H1 (cell line): ENCODE data around the gene ARHGAP27. TPM values are rescaled to one million over a fixed set of nuclear protein-coding genes. Genes with fewer than 3 reads are reported as not detected.

Experiments
- CTCF ChIA-PET: fragments of 300-600 bp; sonication (Branson Sonifier 250); formaldehyde crosslinking; loops from one replicate; lab custom pipeline; 2021; ENCODE audit not compliant: partially characterized antibody; lab: Charles Lee
- POLR2A ChIA-PET: fragments of 300-600 bp; sonication (Branson Sonifier 250); formaldehyde crosslinking; loops from one replicate; lab custom pipeline; 2021; ENCODE audit warnings: inconsistent platforms; ENCODE audit not compliant: partially characterized antibody; lab: Charles Lee
- DNase-seq, 2 experiments: peaks; one replicate each; pipeline versions ENCODE4 v3.0.0 to v3.0.0-alpha.2; 2010 to 2022; ENCODE audit warnings: low spot score in 2 of 2, low read depth in 1 of 2, mixed read lengths in 1 of 2
- FAIRE-seq: peaks from 2 replicates; lab custom pipeline; 2011; peaks lifted over from hg19 to GRCh38; lab: Jason Lieb, UNC
- H2AFZ ChIP-seq: 2 replicates; pipeline ENCODE4 v1.8.1; 2012; ENCODE audit warnings: low read length, inconsistent platforms
- H2AK5ac ChIP-seq: 2 replicates; pipeline ENCODE4 v1.6.1; 2013; ENCODE audit warnings: low read depth, low read length
- H2BK120ac ChIP-seq: replicated peaks from 2 replicates; pipeline ENCODE3; 2013; ENCODE audit warnings: low read depth, low read length, inconsistent platforms
- H2BK12ac ChIP-seq: 2 replicates; pipeline ENCODE4 v1.6.1; 2013; ENCODE audit warnings: low read depth, low read length
- H2BK15ac ChIP-seq: 2 replicates; pipeline ENCODE4 v1.6.1; 2013; ENCODE audit warnings: low read length
- H2BK20ac ChIP-seq: 2 replicates; pipeline ENCODE4 v1.6.1; 2013; ENCODE audit warnings: low read length
- H2BK5ac ChIP-seq: 2 replicates; pipeline ENCODE4 v1.6.1; 2013; ENCODE audit warnings: low read depth, low read length
- H3K14ac ChIP-seq: 2 replicates; pipeline ENCODE4 v1.6.1; 2013; ENCODE audit warnings: inconsistent platforms; ENCODE audit not compliant: insufficient read length
- H3K18ac ChIP-seq: 2 replicates; pipeline ENCODE4 v1.6.1; 2013; ENCODE audit warnings: low read length; ENCODE audit errors: extremely low read depth
- H3K23ac ChIP-seq: 2 replicates; pipeline ENCODE4 v1.6.1; 2013; ENCODE audit warnings: inconsistent platforms; ENCODE audit not compliant: insufficient read length
- H3K23me2 ChIP-seq: 2 replicates; pipeline ENCODE4 v1.6.1; 2013; ENCODE audit warnings: low read depth, low read length
- H3K27ac ChIP-seq: 2 replicates; pipeline ENCODE4 v1.6.1; 2011; ENCODE audit warnings: low read depth, low read length, inconsistent platforms
- H3K27me3 ChIP-seq, 4 experiments: replicated peaks in 1 of 4; 1 replicate in 1 of 4; 2 replicates in 3 of 4; pipeline versions ENCODE4 v1.6.1 to v1.8.1; 2011 to 2013; ENCODE audit warnings: low read length in 3 of 4, mild to moderate bottlenecking in 3 of 4, inconsistent platforms in 2 of 4, mixed read lengths in 2 of 4, moderate library complexity in 1 of 4; ENCODE audit not compliant: control insufficient read depth in 3 of 4, insufficient read depth in 3 of 4; ENCODE audit errors: extremely low read depth in 1 of 4
- H3K36me3 ChIP-seq, 4 experiments: 2 replicates each; pipeline versions ENCODE4 v1.6.1 to v1.8.1; 2011 to 2013; ENCODE audit warnings: mild to moderate bottlenecking in 4 of 4, low read length in 3 of 4, moderate library complexity in 2 of 4, control low read depth in 1 of 4, inconsistent platforms in 1 of 4; ENCODE audit not compliant: insufficient read depth in 4 of 4, control insufficient read depth in 2 of 4
- H3K4ac ChIP-seq: replicated peaks from 2 replicates; pipeline ENCODE3; 2013; ENCODE audit warnings: low read length, low read depth, mixed read lengths, inconsistent platforms; ENCODE audit not compliant: insufficient read length
- H3K4me1 ChIP-seq, 4 experiments: replicated peaks in 1 of 4; 1 replicate in 1 of 4; 2 replicates in 3 of 4; pipeline versions ENCODE4 v1.6.1 to v1.8.1; 2011 to 2013; ENCODE audit warnings: low read length in 3 of 4, inconsistent platforms in 2 of 4, mixed read lengths in 1 of 4; ENCODE audit not compliant: insufficient read depth in 4 of 4, control insufficient read depth in 3 of 4
- H3K4me2 ChIP-seq, 2 experiments: 2 replicates each; pipeline versions ENCODE4 v1.6.1 to v1.8.1; 2011 to 2013; ENCODE audit warnings: low read depth in 2 of 2, low read length in 2 of 2, control low read depth in 1 of 2, inconsistent platforms in 1 of 2, mild to moderate bottlenecking in 1 of 2; ENCODE audit not compliant: insufficient read depth in 1 of 2
- H3K4me3 ChIP-seq, 4 experiments: fragments of 200-600, 300-600 bp in 1 of 4; sonication (generic), shearing (Covaris generic), sonication (Bioruptor Twin) in 1 of 4; 2 replicates each; pipeline versions ENCODE4 v1.5.1 to v1.8.1; 2011 to 2016; ENCODE audit warnings: low read length in 4 of 4, low read depth in 3 of 4, control low read depth in 2 of 4, inconsistent platforms in 2 of 4, mild to moderate bottlenecking in 2 of 4, mixed read lengths in 1 of 4, moderate library complexity in 1 of 4; ENCODE audit not compliant: insufficient read depth in 2 of 4; ENCODE audit errors: extremely low read depth in 1 of 4
- H3K56ac ChIP-seq: replicated peaks from 2 replicates; pipeline ENCODE3; 2013; ENCODE audit warnings: low read depth, mild to moderate bottlenecking, mixed read lengths, low read length, inconsistent platforms; ENCODE audit not compliant: insufficient read length
- H3K79me1 ChIP-seq: 2 replicates; pipeline ENCODE4 v1.6.1; 2013; ENCODE audit warnings: low read depth, low read length, control low read depth
- H3K79me2 ChIP-seq, 2 experiments: 2 replicates each; pipeline versions ENCODE4 v1.6.1 to v1.8.1; 2012 to 2013; ENCODE audit warnings: low read length in 2 of 2, mild to moderate bottlenecking in 2 of 2, inconsistent platforms in 1 of 2; ENCODE audit not compliant: insufficient read depth in 2 of 2, control insufficient read depth in 1 of 2
- H3K9ac ChIP-seq, 4 experiments: replicated peaks in 1 of 4; 1 replicate in 1 of 4; 2 replicates in 3 of 4; pipeline versions ENCODE4 v1.6.1 to v1.8.1; 2011 to 2013; ENCODE audit warnings: low read depth in 3 of 4, low read length in 3 of 4, control low read depth in 2 of 4, mild to moderate bottlenecking in 2 of 4, moderate library complexity in 2 of 4, inconsistent platforms in 1 of 4; ENCODE audit errors: extremely low read depth in 1 of 4
- H3K9me3 ChIP-seq, 2 experiments: 2 replicates each; pipeline versions ENCODE4 v1.6.1 to v1.8.1; 2012 to 2013; ENCODE audit warnings: mild to moderate bottlenecking in 2 of 2, moderate library complexity in 2 of 2, control low read depth in 1 of 2, inconsistent platforms in 1 of 2, low read depth in 1 of 2, low read length in 1 of 2, mixed read lengths in 1 of 2; ENCODE audit not compliant: insufficient read depth in 2 of 2
- H4K20me1 ChIP-seq, 2 experiments: replicated peaks in 1 of 2; 2 replicates each; pipeline versions ENCODE3 to v1.8.1; 2011 to 2013; ENCODE audit warnings: inconsistent platforms in 2 of 2, low read length in 2 of 2, mild to moderate bottlenecking in 1 of 2; ENCODE audit not compliant: insufficient read depth in 2 of 2, control insufficient read depth in 1 of 2
- H4K5ac ChIP-seq: 2 replicates; pipeline ENCODE4 v1.6.1; 2013; ENCODE audit warnings: low read length, low read depth, mixed read lengths, inconsistent platforms; ENCODE audit not compliant: insufficient read length
- H4K8ac ChIP-seq: 2 replicates; pipeline ENCODE4 v1.8.0; 2013; ENCODE audit warnings: mild to moderate bottlenecking, moderate library complexity, low read length, inconsistent platforms; ENCODE audit not compliant: insufficient read depth; ENCODE audit errors: extremely low read depth
- H4K91ac ChIP-seq: replicated peaks from 2 replicates; pipeline ENCODE3; 2013; ENCODE audit warnings: low read length, mixed read lengths, inconsistent platforms; ENCODE audit not compliant: insufficient read length
- ASH2L ChIP-seq: fragments of 200-600, 300-600 bp; sonication (generic); IDR thresholded peaks from one replicate; pipeline ENCODE4 v1.7.1; 2017; ENCODE audit warnings: low read length
- E2F6 ChIP-seq: IDR thresholded peaks from 2 replicates; pipeline ENCODE4 v1.6.1; 2012; ENCODE audit warnings: inconsistent platforms
- GTF2F1 ChIP-seq: IDR thresholded peaks from 2 replicates; pipeline ENCODE4 v1.6.1; 2012; ENCODE audit warnings: low read depth, low read length, improper control_type of control experiment, borderline replicate concordance
- HDAC6 ChIP-seq: IDR thresholded peaks from one replicate; pipeline ENCODE4 v1.7.1; 2012; ENCODE audit warnings: low read depth, mild to moderate bottlenecking, inconsistent platforms, low read length, moderate library complexity
- JUN ChIP-seq: IDR thresholded peaks from 2 replicates; pipeline ENCODE4 v1.6.1; 2011; ENCODE audit warnings: low read depth, mild to moderate bottlenecking, improper control_type of control experiment, low read length
- MAFK ChIP-seq: IDR thresholded peaks from 2 replicates; pipeline ENCODE4 v1.6.1; 2012; ENCODE audit warnings: low read depth, mild to moderate bottlenecking, improper control_type of control experiment, low read length
- NANOG ChIP-seq: IDR thresholded peaks from 2 replicates; pipeline ENCODE4 v1.6.1; 2011; ENCODE audit warnings: low read length, low read depth, mild to moderate bottlenecking, inconsistent platforms; ENCODE audit not compliant: insufficient read depth, poor library complexity, severe bottlenecking
- RNF2 ChIP-seq: fragments of 200-900, 300-1000 bp; sonication (generic); IDR thresholded peaks from 2 replicates; pipeline ENCODE4 v1.7.1; 2016; ENCODE audit warnings: borderline replicate concordance, low read depth, mild to moderate bottlenecking, antibody characterized with exemption, low read length; ENCODE audit not compliant: poor library complexity, severe bottlenecking; ENCODE audit errors: missing control alignments
- SIX5 ChIP-seq: IDR thresholded peaks from 2 replicates; pipeline ENCODE4 v1.6.1; 2011; ENCODE audit warnings: mild to moderate bottlenecking, low read depth, low read length
- SRF ChIP-seq: IDR thresholded peaks from 2 replicates; pipeline ENCODE4 v1.6.1; 2011; ENCODE audit warnings: mild to moderate bottlenecking, low read depth, low read length, moderate library complexity
- TAF1 ChIP-seq: IDR thresholded peaks from 2 replicates; pipeline ENCODE4 v1.6.1; 2011; ENCODE audit warnings: mild to moderate bottlenecking, low read depth, low read length
- TAF7 ChIP-seq: optimal IDR thresholded peaks from 2 replicates; pipeline ENCODE3; 2011; ENCODE audit warnings: low read depth, mild to moderate bottlenecking, inconsistent platforms, low read length, moderate library complexity, borderline replicate concordance
- TBP ChIP-seq: IDR thresholded peaks from 2 replicates; pipeline ENCODE4 v1.6.1; 2011; ENCODE audit warnings: low read depth, low read length, improper control_type of control experiment
- WGBS, 2 experiments: shearing (Covaris generic) in 1 of 2; methylation state at CpG; one replicate each; pipeline versions ENCODE4 v1.1.6 to v1.1.7; 2013 to 2015; ENCODE audit warnings: low lambda C conversion rate in 2 of 2, mixed read lengths in 2 of 2, inconsistent platforms in 1 of 2, low coverage in 1 of 2, missing lambda C conversion rate in 1 of 2; ENCODE audit not compliant: insufficient replicate concordance in 2 of 2, insufficient coverage in 1 of 2, insufficient read length in 1 of 2; ENCODE audit errors: extremely low coverage in 1 of 2, missing lambda C conversion rate in 1 of 2; 5-methylcytosine and 5-hydroxymethylcytosine counted together
- polyA plus RNA-seq, 7 experiments: library from polyadenylated mRNA; depleted of rRNA in 3 of 7; stranded (reverse) in 5 of 7; unstranded in 2 of 7; fragments of >200 nt in 5 of 7; fragments of 200-250 nt in 2 of 7; gene quantifications; 1 replicate in 5 of 7; 2 replicates in 1 of 7; 4 replicates in 1 of 7; pipeline versions ENCODE4 v1.2.1 to v1.2.3, GENCODE V29; 2011 to 2013; ENCODE audit warnings: missing spikeins in 2 of 7, mixed read lengths in 2 of 7
- total RNA-seq: library from RNA; stranded (reverse); fragmentation: NEBNext Ultra II Directional; extraction: Animal tissue kit (Norgen Biotek cat#: 25700); gene quantifications from 2 replicates; pipeline ENCODE4 v1.2.1, GENCODE V29; 2021

Gene ARHGAP27
- total and polyA plus RNA-seq, 2 of the 8 experiments (the other 6 are each of a cell fraction or from before 2014, with no cell fraction given): 11.6 to 13.1 TPM

GRCh38 chr17:45391291-45391690 is 41.4 kb downstream of the ARHGAP27 start:
- Histone ChIP-seq H3K36me3 (peaks cover 0 to 4% (median 0%) of the 10 kb centered on the region in 4 experiments; a peak in 1 of 8 replicates), H4K5ac (no peak overlapping the region), H3K14ac (no peak overlapping the region), H3K9me3 (no peaks in the 10 kb centered on the region; a peak in 1 of 4 replicates), H3K4ac (no peak overlapping the region), H3K4me3 (no peak overlapping the region), H2BK5ac (no peak overlapping the region), H4K8ac (no peak overlapping the region), H4K91ac (no peak overlapping the region), H3K4me2 (no peak overlapping the region), H2BK12ac (no peak overlapping the region), H3K56ac (no peak overlapping the region), H3K79me2 (no peaks in the 10 kb centered on the region), H4K20me1 (no peaks in the 10 kb centered on the region), H3K9ac (peak overlapping the region in 1 of 4 experiments; percentile 6; a peak in 1 of 7 replicates), H2BK15ac (no peak overlapping the region), H3K79me1 (no peaks in the 10 kb centered on the region), H3K27ac (no peak overlapping the region), H2AK5ac (no peak overlapping the region), H3K18ac (no peak overlapping the region), H2BK20ac (no peak overlapping the region), H3K23ac (no peak overlapping the region), H3K4me1 (peaks cover 0 to 10% (median 6%) of the 10 kb centered on the region in 4 experiments; a peak in 5 of 7 replicates), H2BK120ac (no peak overlapping the region), H3K23me2 (no peaks in the 10 kb centered on the region; the same call in 1 of the 2 replicates), H2AFZ (no peak overlapping the region), H3K27me3 (peaks cover 0 to 5% (median 0%) of the 10 kb centered on the region in 4 experiments; a peak in 2 of 7 replicates)
- FAIRE-seq (no peak), DNase-seq (no peak)
- POLR2A ChIA-PET: interaction anchor here (1.1 to 1.5 kb wide), 2 partner anchors 19 to 143 kb away, joined by 3 to 4 read pairs; no protein-coding TSS in a partner anchor
- CTCF ChIA-PET: interaction anchor here (0.6 to 21.9 kb wide), 9 partner anchors 10 to 490 kb away, joined by 3 to 579 read pairs (median 4); partner anchors contain the start of genes ARHGAP27 and SPATA32
- WGBS, 2 experiments: 77% methylated on average over 5 of the region's 5 CpGs; no CpG with 5 or more reads in 1 of the 2 experiments
- TF ChIP-seq SRF (no peak), ASH2L (no peak), JUN (no peak), TBP (no peak), RNF2 (no peak), GTF2F1 (no peak), NANOG (no peak), TAF7 (no peak), HDAC6 (no peak), MAFK (no peak), SIX5 (no peak), TAF1 (no peak), E2F6 (no peak)
